ENCODE measurements around the gene ZMIZ1. TPM values are rescaled to one million over a fixed set of nuclear protein-coding genes. Genes with fewer than 3 reads are reported as not detected.

The ZMIZ1 gene
- total RNA-seq, 1 donor from 2014 or later: 173 TPM

- Mint-ChIP-seq H3K9me3 (no peaks in the 10 kb centered on the region), H3K36me3 (no peaks in the 10 kb centered on the region), H3K27ac (peak overlapping the region; percentile 83), H3K27me3 (ENCODE audit: low read depth) (no peaks in the 10 kb centered on the region), H3K4me1 (peaks cover 81% of the 10 kb centered on the region), H3K4me3 (no peak overlapping the region)
- no peak for DNase-seq (ENCODE audit: low spot score in 2 of 2, unreplicated experiment in 2 of 2)
- no peak for TF ChIP-seq CTCF (IDR thresholded peaks at IDR 0.05; ENCODE audit: unreplicated experiment)
These were observed 192.3 kb downstream of the ZMIZ1 start for GRCh38 chr10:79260811-79261740.

GRCh38 chr10:79262131-79262530, 193.4 kb downstream of the ZMIZ1 start:
- H3K27me3 Mint-ChIP-seq (ENCODE audit: low read depth): no peaks in the 10 kb centered on the region
- H3K36me3 Mint-ChIP-seq: no peaks in the 10 kb centered on the region
- no peak for DNase-seq (ENCODE audit: low spot score in 2 of 2, unreplicated experiment in 2 of 2)
- H3K9me3 Mint-ChIP-seq: no peaks in the 10 kb centered on the region
- H3K4me1 Mint-ChIP-seq: peaks cover 90% of the 10 kb centered on the region
- no peak overlapping the region for H3K27ac Mint-ChIP-seq
- no peak overlapping the region for H3K4me3 Mint-ChIP-seq
- TF ChIP-seq CTCF (IDR thresholded peaks at IDR 0.05; ENCODE audit: unreplicated experiment): no peak

- Mint-ChIP-seq H3K4me3 (no peak overlapping the region), H3K27me3 (ENCODE audit: low read depth) (no peaks in the 10 kb centered on the region), H3K4me1 (peaks cover 87% of the 10 kb centered on the region), H3K36me3 (no peaks in the 10 kb centered on the region), H3K9me3 (no peaks in the 10 kb centered on the region), H3K27ac (no peak overlapping the region)
- TF ChIP-seq CTCF (IDR thresholded peaks at IDR 0.05; ENCODE audit: unreplicated experiment): no peak
- no peak for DNase-seq (ENCODE audit: low spot score in 2 of 2, unreplicated experiment in 2 of 2)
These were observed 194.4 kb downstream of the ZMIZ1 start for GRCh38 chr10:79262959-79263746.

- H3K27me3 Mint-ChIP-seq (ENCODE audit: low read depth): no peaks in the 10 kb centered on the region
- peaks cover 79% of the 10 kb centered on the region for H3K4me1 Mint-ChIP-seq
- no peaks in the 10 kb centered on the region for H3K9me3 Mint-ChIP-seq
- no peak for DNase-seq (ENCODE audit: low spot score in 2 of 2, unreplicated experiment in 2 of 2)
- peaks cover 2% of the 10 kb centered on the region for H3K36me3 Mint-ChIP-seq
- H3K4me3 Mint-ChIP-seq: no peak overlapping the region
- no peak for TF ChIP-seq CTCF (IDR thresholded peaks at IDR 0.05; ENCODE audit: unreplicated experiment)
- H3K27ac Mint-ChIP-seq: peak overlapping the region; percentile 87
These were observed 195.2 kb downstream of the ZMIZ1 start for GRCh38 chr10:79263939-79264338.

- Mint-ChIP-seq H3K4me3 (no peak overlapping the region), H3K27ac (peak overlapping the region; percentile 87), H3K9me3 (no peaks in the 10 kb centered on the region), H3K4me1 (peaks cover 74% of the 10 kb centered on the region), H3K27me3 (ENCODE audit: low read depth) (no peaks in the 10 kb centered on the region), H3K36me3 (peaks cover 2% of the 10 kb centered on the region)
- no peak for DNase-seq (ENCODE audit: low spot score in 2 of 2, unreplicated experiment in 2 of 2)
- TF ChIP-seq CTCF (IDR thresholded peaks at IDR 0.05; ENCODE audit: unreplicated experiment): no peak
These were observed 196.2 kb downstream of the ZMIZ1 start for GRCh38 chr10:79264942-79265341.

All from mesothelial cell of epicardium (in vitro differentiated cells).